Stimulated activated CD8-positive, alpha-beta memory T cell treated with anti-CD3 and anti-CD28 coated beads, Interleukin-15, amount 100 ng/mL, for 24 hours (primary cell): ENCODE data around the gene WDR27.
"Not testable (repeated sequence)": the region's sequence is repeated elsewhere in the genome, so short reads cannot be mapped to it uniquely, and the experiment has no call there.

Experiments
- DNase-seq: peaks from one replicate; pipeline ENCODE4 v3.0.0-alpha.2; 2020; ENCODE audit warnings: low read depth

The WDR27 gene

DNA sequence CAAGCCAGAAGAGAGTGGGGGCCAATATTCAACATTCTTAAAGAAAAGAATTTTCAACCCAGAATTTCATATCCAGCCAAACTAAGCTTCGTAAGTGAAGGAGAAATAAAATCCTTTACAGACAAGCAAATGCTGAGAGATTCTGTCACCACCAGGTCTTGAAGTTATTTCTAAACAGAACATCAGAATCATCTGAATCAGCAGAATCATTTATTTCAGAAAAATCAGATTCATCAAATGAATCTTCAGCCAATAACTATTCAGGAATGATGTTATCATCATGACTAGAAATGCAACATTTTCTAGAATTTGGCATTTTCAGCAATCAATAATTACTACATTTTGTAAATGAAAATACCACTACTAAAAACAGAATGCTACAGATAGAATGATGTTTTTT, 100.7 kb downstream of the WDR27 start:
- DNase-seq = not testable (repeated sequence)

DNA sequence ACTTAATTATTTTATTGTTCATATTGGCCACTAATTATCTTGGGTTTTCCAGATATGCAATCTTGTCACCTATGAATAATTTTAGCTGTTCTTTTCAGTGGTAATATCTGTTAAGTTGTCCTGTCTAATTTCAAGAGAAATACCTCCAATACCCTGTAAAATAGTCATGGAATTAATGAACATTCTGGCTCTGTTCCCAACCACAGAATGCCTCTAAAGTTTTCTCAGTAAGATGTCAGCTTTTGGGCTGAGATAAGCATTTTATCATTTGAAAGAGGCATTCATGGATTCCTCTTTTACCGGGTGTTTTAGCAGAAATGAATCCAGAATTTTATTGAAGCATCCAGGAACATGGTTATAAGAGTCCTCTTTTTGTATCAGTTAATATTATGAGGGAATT, 109.3 kb downstream of the WDR27 start:
- no peak for DNase-seq

DNA sequence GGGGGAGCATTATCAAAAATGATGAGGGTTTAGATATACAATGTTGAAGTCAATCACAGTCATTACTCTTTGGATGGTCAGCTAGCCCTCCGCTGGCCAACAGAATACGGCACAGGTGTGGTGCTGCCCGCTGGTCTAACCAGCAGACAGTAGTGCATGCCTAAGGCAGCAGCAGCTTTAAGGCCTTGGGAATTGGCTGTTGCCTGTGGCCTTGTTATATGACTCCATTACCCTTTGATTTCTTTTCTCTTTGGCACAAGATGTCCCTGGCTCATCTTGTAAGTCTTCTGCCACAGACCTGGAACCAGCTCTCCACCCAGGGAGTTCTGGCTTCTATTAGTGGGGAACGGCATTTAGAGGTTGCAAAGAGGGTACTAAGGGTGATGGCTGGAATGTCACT, 110.2 kb downstream of the WDR27 start:
- no peak for DNase-seq

- no peak for DNase-seq
Observed at GRCh38 chr6:169590376-169590939, 111.4 kb downstream of the WDR27 start.

- DNase-seq = no peak
Observed at GRCh38 chr6:169589699-169590257, 112.1 kb downstream of the WDR27 start.

- DNase-seq = no peak
Observed at GRCh38 chr6:169589293-169589692, 112.5 kb downstream of the WDR27 start.

- no peak for DNase-seq
Observed at GRCh38 chr6:169587975-169588374, 113.9 kb downstream of the WDR27 start.

DNA sequence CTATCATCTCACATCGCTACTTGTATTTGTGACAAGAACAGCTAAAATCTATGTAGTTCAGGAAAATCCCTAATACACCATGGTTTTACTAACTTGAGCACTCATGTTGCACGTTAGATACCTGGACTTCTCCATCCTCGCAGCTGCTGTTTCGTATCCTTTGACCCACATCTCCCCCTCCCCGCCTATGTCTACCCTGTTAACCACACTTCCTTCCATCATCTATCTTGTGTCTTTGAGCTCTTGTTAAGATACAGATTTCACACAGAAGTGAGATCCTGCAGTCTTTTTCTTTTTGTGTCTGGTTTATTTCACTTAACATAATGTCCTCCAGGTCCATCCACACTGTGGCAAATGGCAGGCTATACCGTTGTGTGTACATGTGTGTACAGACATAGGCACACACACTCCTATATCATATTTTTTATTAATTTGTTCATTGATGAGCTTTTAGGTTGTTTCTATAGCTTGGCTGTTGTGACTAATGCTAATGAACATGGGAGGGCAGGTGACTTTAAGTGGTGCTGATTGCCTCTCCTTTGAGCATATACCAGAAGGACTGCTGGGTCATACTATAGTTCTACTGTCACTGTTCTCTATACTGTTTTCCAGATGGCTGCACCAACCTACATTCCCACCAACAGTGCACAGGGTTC, 117.8 kb downstream of the WDR27 start:
- no peak for DNase-seq

DNA sequence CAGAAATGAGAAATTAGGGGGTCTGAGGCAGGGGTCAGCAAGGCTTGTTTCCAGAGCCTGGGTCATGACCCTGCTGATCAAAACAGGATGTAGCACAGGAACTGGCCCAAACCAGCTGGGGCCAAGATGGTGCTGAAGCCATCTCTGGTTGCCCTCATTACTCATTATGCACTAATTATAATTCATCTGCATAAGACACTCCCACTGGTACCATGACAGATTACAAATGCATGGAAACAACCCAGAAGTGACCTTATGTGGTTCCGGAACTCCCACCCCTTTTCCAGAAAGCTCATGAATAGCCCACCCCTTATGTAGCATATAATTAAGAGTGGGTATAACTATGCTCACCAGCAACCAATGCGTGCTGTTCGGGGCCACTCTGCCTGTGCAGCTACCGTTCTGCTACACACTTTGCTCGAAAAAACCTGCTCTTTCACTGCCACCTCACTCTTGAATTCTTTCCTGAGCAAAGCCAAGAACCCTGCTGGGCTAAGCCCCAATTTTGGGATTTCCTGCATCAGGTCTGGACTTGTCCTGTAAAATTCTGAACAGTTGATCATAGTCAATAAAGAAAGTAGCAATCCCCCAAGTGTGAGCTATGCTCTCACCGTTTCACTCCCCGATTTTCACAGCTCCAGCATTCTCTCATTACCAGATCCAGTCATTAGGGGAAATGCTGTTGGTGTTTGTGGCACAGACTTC, 122.3 kb downstream of the WDR27 start:
- no peak for DNase-seq

DNA sequence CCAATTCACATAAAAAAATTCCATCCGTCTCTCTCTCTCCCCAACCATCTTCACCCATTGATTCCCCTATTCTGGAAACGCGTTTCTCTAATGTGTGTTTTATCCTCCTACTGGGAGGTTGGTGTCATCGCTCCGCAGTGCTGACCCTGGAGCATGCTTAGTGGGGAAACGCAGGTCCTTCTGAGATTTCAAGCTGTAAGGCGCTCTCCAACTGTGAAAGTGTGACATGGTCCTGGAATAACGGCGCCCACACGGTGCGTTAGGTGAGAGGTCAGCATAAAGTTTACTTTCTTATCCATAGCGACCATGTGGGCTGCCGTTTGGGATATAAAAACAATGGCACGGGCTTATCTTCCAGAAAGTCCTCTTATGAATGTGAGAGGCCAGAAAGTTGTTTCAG, 123.9 kb downstream of the WDR27 start:
- no peak for DNase-seq

DNA sequence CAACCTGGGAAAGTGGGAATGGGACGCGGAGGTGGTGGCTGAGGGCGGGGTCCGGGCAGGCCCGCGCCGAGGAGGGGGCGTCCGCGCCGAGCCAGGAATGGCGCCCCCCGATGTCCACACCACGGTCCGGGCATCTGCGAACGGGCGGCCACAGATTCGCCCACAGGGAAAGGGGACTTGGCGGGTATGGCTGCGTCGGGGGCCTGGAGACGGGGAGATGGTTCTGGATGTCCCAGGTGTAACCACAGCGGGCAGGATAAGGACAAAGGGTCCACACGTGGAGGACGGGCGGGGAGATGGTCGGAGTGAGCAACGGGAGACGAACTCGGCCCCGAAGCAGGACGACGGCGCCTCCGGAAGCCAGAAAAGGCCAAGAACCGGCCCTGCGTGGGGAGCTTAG, 124.6 kb downstream of the WDR27 start:
- no peak for DNase-seq

GRCh38 chr6:169575821-169576220, 126.0 kb downstream of the WDR27 start:
- DNase-seq = no peak

DNA sequence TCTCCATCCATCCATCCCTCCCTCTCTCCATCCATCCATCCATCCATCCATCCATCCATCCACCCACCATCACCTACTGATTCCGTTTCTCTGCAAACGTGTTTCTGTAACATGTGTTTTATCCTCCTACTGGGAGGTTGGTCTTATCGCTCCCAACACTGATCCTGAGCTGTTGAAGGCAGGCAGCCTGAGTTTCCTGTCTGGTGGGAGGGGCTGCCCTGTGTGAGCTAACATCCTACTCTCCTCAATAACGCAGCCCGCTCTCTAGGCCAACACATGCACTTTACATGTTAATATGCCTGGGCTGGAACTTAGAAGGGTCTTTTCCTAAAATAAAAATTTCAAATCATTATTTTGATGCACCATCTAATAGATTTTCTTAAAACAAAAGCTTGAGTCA, 126.5 kb downstream of the WDR27 start:
- no peak for DNase-seq

DNA sequence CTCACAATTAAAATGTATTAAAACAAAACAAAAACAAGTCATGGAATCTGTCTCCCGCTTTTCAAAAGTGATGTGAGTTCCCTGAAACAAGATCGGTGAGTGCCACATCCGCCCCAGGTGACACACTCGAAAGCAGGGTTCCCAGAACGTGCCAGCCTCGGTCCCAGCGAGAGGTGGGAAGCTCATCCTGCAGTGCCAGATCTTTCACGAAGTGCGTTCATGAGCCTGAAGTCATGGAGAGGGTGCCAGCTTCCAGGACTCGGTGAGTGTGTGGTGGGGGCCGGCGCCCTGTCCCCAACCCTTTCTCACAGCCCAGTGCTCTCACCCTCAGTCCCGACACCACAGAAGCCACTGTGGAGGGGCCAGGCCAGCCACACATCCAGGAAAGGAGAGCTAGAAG, 127.4 kb downstream of the WDR27 start:
- no peak for DNase-seq

DNA sequence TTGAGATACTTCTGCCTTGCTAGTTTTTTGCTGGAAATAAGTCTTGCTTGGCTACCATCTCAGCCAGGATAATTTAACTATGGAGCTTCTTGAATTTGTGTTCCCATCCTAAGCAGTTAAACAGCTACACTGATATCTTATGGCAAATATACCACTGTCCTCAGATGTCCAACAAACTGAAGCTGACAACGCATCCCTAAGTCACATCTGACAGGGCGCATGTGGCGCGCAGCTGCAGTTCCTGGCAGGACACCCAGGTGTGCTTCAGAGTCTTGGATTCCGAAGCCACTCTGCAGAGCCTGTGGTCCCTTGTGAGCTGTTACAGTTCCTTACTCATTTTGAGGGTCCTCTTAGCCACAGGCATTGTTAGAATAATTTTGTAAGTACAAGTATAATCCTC, 127.9 kb downstream of the WDR27 start:
- no peak for DNase-seq

- no peak for DNase-seq
Observed at GRCh38 chr6:169571123-169571962, 130.5 kb downstream of the WDR27 start.

DNA sequence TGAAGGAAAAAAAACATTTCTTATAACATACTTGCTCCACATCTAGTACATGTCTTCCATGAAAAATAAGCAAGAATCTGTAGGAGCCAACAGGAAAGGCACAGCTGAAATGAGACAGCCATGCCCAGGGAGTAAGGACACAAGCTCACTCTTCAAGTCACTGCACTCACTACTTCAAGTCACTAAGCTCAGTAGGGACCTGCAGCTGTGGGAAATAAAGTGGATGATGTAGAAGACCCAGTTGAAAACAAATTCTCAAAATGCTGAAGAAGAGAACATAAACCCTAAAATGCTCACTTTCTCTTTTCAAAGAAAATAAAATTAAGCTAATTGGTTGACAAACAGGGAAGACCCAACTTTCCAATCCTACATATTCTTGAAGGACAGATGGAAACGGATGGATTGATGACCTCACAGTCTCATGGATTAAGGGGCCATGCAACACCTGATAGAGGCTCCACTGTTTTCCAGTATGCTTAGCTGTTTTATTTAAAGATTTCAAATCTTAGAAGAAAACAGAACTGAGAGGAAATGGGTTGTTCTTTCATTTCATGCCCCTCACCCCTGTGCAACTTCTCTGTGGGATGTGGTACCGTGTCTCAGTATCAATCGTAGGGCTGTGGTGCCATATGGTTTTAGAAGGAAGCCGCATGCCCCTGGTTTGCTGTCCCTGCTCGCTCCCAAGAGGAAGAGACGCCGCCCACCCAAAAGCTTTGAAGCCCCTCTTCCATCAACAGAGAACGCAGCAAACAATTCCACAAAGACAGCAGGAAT, 133.3 kb downstream of the WDR27 start:
- DNase-seq = no peak

- DNase-seq = no peak
Observed at GRCh38 chr6:169567819-169568218, 134.0 kb downstream of the WDR27 start.

DNA sequence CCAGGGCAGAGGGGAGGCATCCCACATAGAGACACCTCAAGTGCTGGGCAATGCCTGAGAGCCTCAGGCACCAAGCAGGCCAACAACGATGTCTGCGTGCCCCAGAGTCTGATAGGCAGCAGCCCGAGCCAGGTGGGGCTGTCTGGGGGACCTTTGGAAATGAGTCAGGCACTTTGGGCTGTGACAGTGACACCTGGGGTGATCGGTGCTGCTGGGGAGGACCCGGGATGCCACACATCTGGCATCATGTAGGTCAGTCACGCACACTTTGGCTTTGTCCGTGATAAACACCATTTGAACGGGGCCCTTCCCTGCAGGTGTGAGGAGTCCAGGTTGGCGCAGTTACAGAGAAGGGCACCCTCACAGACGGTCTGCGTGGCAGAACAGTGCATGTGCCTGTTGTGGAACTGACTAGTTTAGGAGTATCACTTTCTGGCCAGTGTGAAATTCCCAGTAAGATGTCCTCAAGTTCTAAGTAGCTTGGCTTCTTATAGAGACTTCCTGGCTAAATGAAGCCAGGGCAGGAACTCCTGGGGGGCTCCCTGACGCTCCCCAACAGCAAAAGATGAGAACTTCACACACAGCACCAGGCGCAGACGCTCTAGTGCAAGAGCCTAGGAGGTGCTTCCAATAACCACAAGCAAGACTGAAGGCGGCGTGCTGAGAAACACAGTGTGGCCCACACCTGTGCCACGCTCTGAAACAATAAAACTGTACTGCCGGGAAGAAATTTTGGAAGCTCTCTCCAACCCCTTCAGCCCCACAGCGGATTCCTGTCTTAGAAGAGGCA, 134.7 kb downstream of the WDR27 start:
- no peak for DNase-seq

GRCh38 chr6:169566319-169566718, 135.5 kb downstream of the WDR27 start:
- DNase-seq = no peak
